HEK293 (cell line): ENCODE results near the gene PLEKHB1.

Experiments used
- CTCF ChIA-PET: fragments of 350-600 bp; formaldehyde crosslinking; extraction: SDS; loops from one replicate; lab custom pipeline; 2021; ENCODE audit warnings: antibody characterized with exemption; lab: Yijun Ruan, JAX
- POLR2A ChIA-PET: fragments of 300-600 bp; formaldehyde crosslinking; extraction: SDS; loops from one replicate; lab custom pipeline; 2020; ENCODE audit warnings: antibody characterized with exemption, inconsistent platforms; lab: Yijun Ruan, JAX
- H3K27ac ChIP-seq: fragments of 200-500 bp; sonication (Bioruptor generic); 2 replicates; pipeline ENCODE4 v1.5.1; 2014; ENCODE audit warnings: low read depth, low read length, control low read depth, inconsistent platforms; ENCODE audit errors: extremely low read depth
- H3K36me3 ChIP-seq, 2 experiments: fragments of 200-500 bp in 1 of 2; sonication (Bioruptor generic) in 1 of 2; 1 replicate in 1 of 2; 2 replicates in 1 of 2; pipeline ENCODE4 v1.5.1; 2014 to 2017; ENCODE audit warnings: inconsistent platforms in 2 of 2, low read length in 2 of 2; ENCODE audit not compliant: control insufficient read depth in 2 of 2, insufficient read depth in 1 of 2
- H3K4me1 ChIP-seq: fragments of 200-500 bp; sonication (Bioruptor generic); 2 replicates; pipeline ENCODE4 v1.5.1; 2014; ENCODE audit warnings: mild to moderate bottlenecking, low read length, inconsistent platforms; ENCODE audit not compliant: control insufficient read depth, insufficient read depth
- H3K4me3 ChIP-seq: 2 replicates; pipeline ENCODE4 v1.5.1; 2011; ENCODE audit warnings: low read depth, mild to moderate bottlenecking, control low read depth, low read length, moderate library complexity
- H3K9me3 ChIP-seq: fragments of 200-500 bp; sonication (Bioruptor generic); 2 replicates; pipeline ENCODE4 v1.5.1; 2014; ENCODE audit warnings: low read depth, low read length, inconsistent platforms; ENCODE audit not compliant: control insufficient read depth, insufficient read depth
- IKZF3 ChIP-seq: fragments of 450-650 bp; IDR thresholded peaks from 2 replicates; pipeline ENCODE4 v1.5.0; 2018; ENCODE audit warnings: missing biosample characterization, mild to moderate bottlenecking, missing genetic modification characterization, moderate library complexity
- OSR2 ChIP-seq: fragments of 450-650 bp; formaldehyde crosslinking; IDR thresholded peaks from 2 replicates; pipeline ENCODE4 v1.5.1; 2016; ENCODE audit warnings: missing biosample characterization, missing genetic modification characterization
- TRIM28 ChIP-seq: IDR thresholded peaks from 2 replicates; pipeline ENCODE4 v1.6.1; 2011; ENCODE audit warnings: low read length, control low read depth, borderline replicate concordance
- ZFP41 ChIP-seq: fragments of 450-650 bp; formaldehyde crosslinking; IDR thresholded peaks from 2 replicates; pipeline ENCODE4 v1.5.1; 2016; ENCODE audit warnings: missing biosample characterization, missing genetic modification characterization, borderline replicate concordance
- ZNF121 ChIP-seq: fragments of 450-650 bp; formaldehyde crosslinking; IDR thresholded peaks from 2 replicates; pipeline ENCODE4 v1.5.1; 2016; ENCODE audit warnings: missing biosample characterization, missing genetic modification characterization
- ZNF211 ChIP-seq: fragments of 450-650 bp; formaldehyde crosslinking; IDR thresholded peaks from 2 replicates; pipeline ENCODE4 v1.5.1; 2016; ENCODE audit warnings: low read depth, missing biosample characterization, missing genetic modification characterization
- ZNF292 ChIP-seq: fragments of 450-650 bp; formaldehyde crosslinking; IDR thresholded peaks from 2 replicates; pipeline ENCODE4 v1.5.1; 2016; ENCODE audit warnings: low read depth, missing biosample characterization, missing genetic modification characterization, borderline replicate concordance
- ZNF341 ChIP-seq: fragments of 450-650 bp; formaldehyde crosslinking; IDR thresholded peaks from 2 replicates; pipeline ENCODE4; 2016; ENCODE audit warnings: low read depth, missing biosample characterization, missing genetic modification characterization
- ZNF394 ChIP-seq: fragments of 450-650 bp; formaldehyde crosslinking; IDR thresholded peaks from 2 replicates; pipeline ENCODE4 v1.5.1; 2016; ENCODE audit warnings: missing biosample characterization, missing genetic modification characterization, mild to moderate bottlenecking, moderate library complexity, borderline replicate concordance
- ZNF544 ChIP-seq: fragments of 450-650 bp; formaldehyde crosslinking; IDR thresholded peaks from 2 replicates; pipeline ENCODE4 v1.5.0; 2017; ENCODE audit warnings: missing biosample characterization, missing genetic modification characterization
- ZNF558 ChIP-seq: fragments of 450-650 bp; formaldehyde crosslinking; IDR thresholded peaks from 2 replicates; pipeline ENCODE4 v1.5.1; 2016; ENCODE audit warnings: missing biosample characterization, missing genetic modification characterization
- ZNF654 ChIP-seq: fragments of 450-650 bp; formaldehyde crosslinking; IDR thresholded peaks from 2 replicates; pipeline ENCODE4 v1.5.1; 2016; ENCODE audit warnings: low read depth, missing biosample characterization, missing genetic modification characterization
- ZNF670 ChIP-seq: fragments of 450-650 bp; formaldehyde crosslinking; IDR thresholded peaks from 2 replicates; pipeline ENCODE4 v1.5.1; 2016; ENCODE audit warnings: missing biosample characterization, missing genetic modification characterization, low read depth
- ZNF701 ChIP-seq: fragments of 450-650 bp; formaldehyde crosslinking; IDR thresholded peaks from 2 replicates; pipeline ENCODE4 v1.5.1; 2016; ENCODE audit warnings: missing biosample characterization, missing genetic modification characterization
- ZNF777 ChIP-seq: fragments of 450-650 bp; formaldehyde crosslinking; IDR thresholded peaks from 2 replicates; pipeline ENCODE4 v1.5.1; 2017; ENCODE audit warnings: missing biosample characterization, missing genetic modification characterization, borderline replicate concordance
- TF ChIP-seq, protein P1 (sequence below): fragments of 450-650 bp; formaldehyde crosslinking; IDR thresholded peaks from 2 replicates; pipeline ENCODE4 v1.5.1; 2016; ENCODE audit warnings: missing biosample characterization, missing genetic modification characterization
- TF ChIP-seq, protein P2 (sequence below): fragments of 450-650 bp; formaldehyde crosslinking; IDR thresholded peaks from 2 replicates; pipeline ENCODE4 v1.5.1; 2017; ENCODE audit warnings: missing biosample characterization, missing genetic modification characterization
- TF ChIP-seq, protein P3 (sequence below): fragments of 450-650 bp; formaldehyde crosslinking; IDR thresholded peaks from 2 replicates; pipeline ENCODE4 v1.5.1; 2017; ENCODE audit warnings: missing biosample characterization, missing genetic modification characterization

PLEKHB1 gene

DNA sequence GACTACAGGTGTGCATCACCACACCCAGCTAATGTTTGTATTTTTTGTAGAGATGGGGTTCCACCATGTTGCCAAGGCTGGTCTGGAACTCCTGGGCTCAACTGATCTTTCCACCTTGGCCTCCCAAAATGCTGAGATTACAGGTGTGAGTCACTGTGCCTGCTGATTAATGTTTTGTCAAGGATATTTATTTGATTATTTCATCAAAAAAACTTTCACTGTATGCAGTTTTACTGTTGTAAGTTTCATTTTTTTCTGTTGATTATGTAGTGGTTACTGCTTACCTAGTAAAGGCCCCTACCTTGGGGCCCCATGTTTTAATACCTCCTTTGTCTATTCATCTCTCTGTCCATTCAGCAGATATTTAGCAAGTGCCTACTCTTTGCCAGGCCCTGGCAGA, 31.8 kb upstream of the PLEKHB1 start:
- ChIA-PET CTCF (no interaction called here), POLR2A (no interaction called here)
- Histone ChIP-seq H3K9me3 (no peaks in the 10 kb centered on the region), H3K27ac (no peak overlapping the region), H3K4me1 (no peaks in the 10 kb centered on the region), H3K4me3 (no peak overlapping the region), H3K36me3 (no peaks in the 10 kb centered on the region)
- TF ChIP-seq ZNF701 (tag by site-specific recombination) (no peak), ZNF670 (tag by site-specific recombination) (no peak)

- H3K27ac ChIP-seq = no peak overlapping the region
- peak; percentile 78; the same call in 1 of the 2 replicates for TF ChIP-seq ZNF558
- no peak for TF ChIP-seq ZNF292 (tag by site-specific recombination)
- H3K4me3 ChIP-seq = no peak overlapping the region
- ChIA-PET CTCF (interaction anchor here (0.9 to 7.0 kb wide), 4 partner anchors 10 to 144 kb away, joined by 3 to 160 read pairs (median 17); no protein-coding TSS in a partner anchor), POLR2A (no interaction called here)
- H3K4me1 ChIP-seq = no peaks in the 10 kb centered on the region
- H3K36me3 ChIP-seq = no peaks in the 10 kb centered on the region
- no peaks in the 10 kb centered on the region for H3K9me3 ChIP-seq
Observed at GRCh38 chr11:73622926-73623593, 23.3 kb upstream of the PLEKHB1 start.

DNA sequence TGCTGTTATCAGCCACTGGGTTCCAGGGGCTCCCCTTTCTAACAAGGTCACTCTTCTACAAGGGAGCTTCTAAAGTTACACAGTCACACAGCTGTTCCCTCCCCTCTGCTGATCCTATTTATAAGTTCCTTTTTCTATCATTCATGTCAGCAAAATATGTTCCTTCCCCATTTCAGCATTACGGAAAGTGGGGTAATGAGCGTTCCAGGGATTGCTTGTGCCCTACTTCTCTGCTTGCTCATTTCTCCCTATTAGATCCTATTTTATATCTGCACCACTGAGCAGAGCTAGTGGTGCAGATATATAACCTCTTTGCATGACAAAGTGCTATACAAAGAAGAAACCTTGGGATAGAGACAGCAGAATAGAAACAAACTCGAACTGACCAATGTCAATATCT, 22.7 kb upstream of the PLEKHB1 start:
- ChIA-PET CTCF (interaction anchor here (0.9 to 7.0 kb wide), 4 partner anchors 9 to 144 kb away, joined by 3 to 160 read pairs (median 17); no protein-coding TSS in a partner anchor), POLR2A (interaction anchor here (0.6 kb wide), 1 partner anchor 141 kb away, joined by 3 read pairs; no protein-coding TSS in a partner anchor)
- H3K36me3 ChIP-seq = no peaks in the 10 kb centered on the region
- H3K4me1 ChIP-seq = no peaks in the 10 kb centered on the region
- H3K27ac ChIP-seq = no peak overlapping the region
- no peaks in the 10 kb centered on the region for H3K9me3 ChIP-seq
- H3K4me3 ChIP-seq = no peak overlapping the region
- TF ChIP-seq ZNF777 (no peak), IKZF3 (tag by site-specific recombination) (no peak), ZNF211 (tag by site-specific recombination) (no peak), OSR2 (tag by site-specific recombination) (no peak), TRIM28 (no peak), ZNF544 (tag by site-specific recombination) (no peak)
- TF ChIP-seq, protein P1, sequence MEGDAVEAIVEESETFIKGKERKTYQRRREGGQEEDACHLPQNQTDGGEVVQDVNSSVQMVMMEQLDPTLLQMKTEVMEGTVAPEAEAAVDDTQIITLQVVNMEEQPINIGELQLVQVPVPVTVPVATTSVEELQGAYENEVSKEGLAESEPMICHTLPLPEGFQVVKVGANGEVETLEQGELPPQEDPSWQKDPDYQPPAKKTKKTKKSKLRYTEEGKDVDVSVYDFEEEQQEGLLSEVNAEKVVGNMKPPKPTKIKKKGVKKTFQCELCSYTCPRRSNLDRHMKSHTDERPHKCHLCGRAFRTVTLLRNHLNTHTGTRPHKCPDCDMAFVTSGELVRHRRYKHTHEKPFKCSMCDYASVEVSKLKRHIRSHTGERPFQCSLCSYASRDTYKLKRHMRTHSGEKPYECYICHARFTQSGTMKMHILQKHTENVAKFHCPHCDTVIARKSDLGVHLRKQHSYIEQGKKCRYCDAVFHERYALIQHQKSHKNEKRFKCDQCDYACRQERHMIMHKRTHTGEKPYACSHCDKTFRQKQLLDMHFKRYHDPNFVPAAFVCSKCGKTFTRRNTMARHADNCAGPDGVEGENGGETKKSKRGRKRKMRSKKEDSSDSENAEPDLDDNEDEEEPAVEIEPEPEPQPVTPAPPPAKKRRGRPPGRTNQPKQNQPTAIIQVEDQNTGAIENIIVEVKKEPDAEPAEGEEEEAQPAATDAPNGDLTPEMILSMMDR (tag by site-specific recombination) = no peak
- TF ChIP-seq, protein P2, sequence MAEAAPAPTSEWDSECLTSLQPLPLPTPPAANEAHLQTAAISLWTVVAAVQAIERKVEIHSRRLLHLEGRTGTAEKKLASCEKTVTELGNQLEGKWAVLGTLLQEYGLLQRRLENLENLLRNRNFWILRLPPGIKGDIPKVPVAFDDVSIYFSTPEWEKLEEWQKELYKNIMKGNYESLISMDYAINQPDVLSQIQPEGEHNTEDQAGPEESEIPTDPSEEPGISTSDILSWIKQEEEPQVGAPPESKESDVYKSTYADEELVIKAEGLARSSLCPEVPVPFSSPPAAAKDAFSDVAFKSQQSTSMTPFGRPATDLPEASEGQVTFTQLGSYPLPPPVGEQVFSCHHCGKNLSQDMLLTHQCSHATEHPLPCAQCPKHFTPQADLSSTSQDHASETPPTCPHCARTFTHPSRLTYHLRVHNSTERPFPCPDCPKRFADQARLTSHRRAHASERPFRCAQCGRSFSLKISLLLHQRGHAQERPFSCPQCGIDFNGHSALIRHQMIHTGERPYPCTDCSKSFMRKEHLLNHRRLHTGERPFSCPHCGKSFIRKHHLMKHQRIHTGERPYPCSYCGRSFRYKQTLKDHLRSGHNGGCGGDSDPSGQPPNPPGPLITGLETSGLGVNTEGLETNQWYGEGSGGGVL = no peak
- TF ChIP-seq, all 188 proteins: peak for 0

DNA sequence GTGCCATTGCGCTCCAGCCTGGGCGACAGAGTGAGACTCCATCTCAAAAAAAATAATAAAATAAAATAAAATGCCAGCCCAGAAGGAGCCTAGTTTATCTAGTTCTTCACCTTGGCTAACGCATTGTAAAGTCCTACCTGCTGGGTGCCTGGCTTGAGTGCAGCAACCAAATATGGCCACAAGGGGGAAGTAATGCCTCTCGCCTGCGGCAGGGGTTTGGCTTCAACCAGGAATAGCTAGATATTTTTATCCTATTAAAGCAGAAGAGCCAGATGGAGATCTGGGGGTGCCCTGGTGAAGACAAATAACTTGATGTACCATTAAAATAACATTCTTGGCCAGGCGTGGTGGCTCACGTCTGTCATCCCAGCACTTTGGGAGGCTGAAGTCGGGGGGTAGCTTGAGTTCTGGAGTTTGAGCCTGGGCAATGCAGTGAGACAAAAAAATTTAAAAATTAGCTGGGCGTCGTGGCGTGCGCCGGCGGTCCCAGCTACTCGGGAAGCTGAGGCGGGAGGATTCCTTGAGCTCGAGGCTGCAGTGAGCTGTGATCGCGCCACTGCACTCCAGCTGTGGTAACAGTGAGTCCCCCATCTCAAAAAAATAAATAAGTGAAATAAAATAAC, 20.6 kb upstream of the PLEKHB1 start:
- POLR2A ChIA-PET = interaction anchor here (0.6 to 1.2 kb wide), 4 partner anchors 21 to 75 kb away, joined by 3 to 7 read pairs (median 4); partner anchors contain the start of genes FAM168A and PLEKHB1
- H3K4me1 ChIP-seq = no peaks in the 10 kb centered on the region

More for the DNA sequence above, 20.6 kb upstream of the PLEKHB1 start:
- Histone ChIP-seq H3K9me3 (no peaks in the 10 kb centered on the region), H3K36me3 (no peaks in the 10 kb centered on the region), H3K27ac (no peak overlapping the region), H3K4me3 (no peak overlapping the region)
- CTCF ChIA-PET = interaction anchor here (0.5 to 7.0 kb wide), 42 partner anchors 9 to 306 kb away, joined by 3 to 160 read pairs (median 4); partner anchors contain the start of gene PLEKHB1
- TF ChIP-seq ZNF654 (tag by site-specific recombination) (peak; percentile 71), ZNF394 (peak; percentile 29; the same call in 1 of the 2 replicates), ZFP41 (tag by site-specific recombination) (no peak), ZNF341 (peak; percentile 93), ZNF121 (tag by site-specific recombination) (peak; percentile 92)
- TF ChIP-seq, protein P3, sequence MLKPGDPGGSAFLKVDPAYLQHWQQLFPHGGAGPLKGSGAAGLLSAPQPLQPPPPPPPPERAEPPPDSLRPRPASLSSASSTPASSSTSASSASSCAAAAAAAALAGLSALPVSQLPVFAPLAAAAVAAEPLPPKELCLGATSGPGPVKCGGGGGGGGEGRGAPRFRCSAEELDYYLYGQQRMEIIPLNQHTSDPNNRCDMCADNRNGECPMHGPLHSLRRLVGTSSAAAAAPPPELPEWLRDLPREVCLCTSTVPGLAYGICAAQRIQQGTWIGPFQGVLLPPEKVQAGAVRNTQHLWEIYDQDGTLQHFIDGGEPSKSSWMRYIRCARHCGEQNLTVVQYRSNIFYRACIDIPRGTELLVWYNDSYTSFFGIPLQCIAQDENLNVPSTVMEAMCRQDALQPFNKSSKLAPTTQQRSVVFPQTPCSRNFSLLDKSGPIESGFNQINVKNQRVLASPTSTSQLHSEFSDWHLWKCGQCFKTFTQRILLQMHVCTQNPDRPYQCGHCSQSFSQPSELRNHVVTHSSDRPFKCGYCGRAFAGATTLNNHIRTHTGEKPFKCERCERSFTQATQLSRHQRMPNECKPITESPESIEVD (tag by site-specific recombination) = no peak
- TF ChIP-seq, protein P1 (tag by site-specific recombination) = peak; percentile 54; the same call in 1 of the 2 replicates
